Adrenal gland (tissue), 5 donors: ENCODE measurements around the gene BEND5.

ENCODE experiments used
- CTCF ChIP-seq, 6 experiments: fragments of 450-650 bp in 4 of 6; fragments of 200-600 bp in 2 of 6; sonication (generic) in 1 of 6; IDR thresholded peaks; 1 replicate in 5 of 6; 2 replicates in 1 of 6; pipeline versions ENCODE4 v1.5.1 to v1.8.0; 2016 to 2021; ENCODE audit warnings: antibody characterized with exemption in 6 of 6, mild to moderate bottlenecking in 2 of 6, moderate library complexity in 1 of 6
- POLR2A ChIP-seq, 2 donors: fragments of 450-650 bp; IDR thresholded peaks; one replicate each; pipeline ENCODE4 v1.6.1; 2017; ENCODE audit warnings: antibody characterized with exemption in 2 of 2, mild to moderate bottlenecking in 2 of 2, moderate library complexity in 1 of 2
- donor health status: DM: no; HTN: no; CAD: no.

GRCh38 chr1:48765335-48765734, 11.4 kb downstream of the BEND5 start:
- TF ChIP-seq CTCF (IDR thresholded peaks at IDR 0.05) (no peak), POLR2A (IDR thresholded peaks at IDR 0.05) (no peak)
